H1 (cell line): ENCODE measurements around the gene KLF6. TPM values are rescaled to one million over a fixed set of nuclear protein-coding genes. Genes with fewer than 3 reads are reported as not detected.

Experiments used
- BCL11A ChIP-seq, 2 experiments: IDR thresholded peaks; one replicate each; pipeline ENCODE4 v1.6.1; 2011; ENCODE audit warnings: low read depth in 2 of 2, low read length in 2 of 2, mild to moderate bottlenecking in 2 of 2
- HDAC2 ChIP-seq, 2 experiments: fragments of 300-600 bp in 1 of 2; sonication (generic) in 1 of 2; IDR thresholded peaks; 2 replicates each; pipeline ENCODE4 v1.6.1; 2011 to 2012; ENCODE audit warnings: low read depth in 2 of 2, low read length in 2 of 2, mild to moderate bottlenecking in 2 of 2, moderate library complexity in 2 of 2, borderline replicate concordance in 1 of 2, inconsistent platforms in 1 of 2
- KDM1A ChIP-seq: fragments of 200-600, 300-600 bp; sonication (generic); IDR thresholded peaks from 2 replicates; pipeline ENCODE4 v1.7.1; 2016; ENCODE audit warnings: mild to moderate bottlenecking, low read length, borderline replicate concordance
- KDM4A ChIP-seq: IDR thresholded peaks from one replicate; pipeline ENCODE4 v1.7.1; 2012; ENCODE audit warnings: low read depth, mild to moderate bottlenecking, moderate library complexity, low read length, inconsistent platforms; ENCODE audit not compliant: severe bottlenecking
- RAD21 ChIP-seq, 2 experiments: IDR thresholded peaks in 1 of 2; conservative IDR thresholded peaks in 1 of 2; 2 replicates each; pipeline ENCODE4 v1.6.1; 2011; ENCODE audit warnings: low read depth in 2 of 2, low read length in 2 of 2, improper control_type of control experiment in 1 of 2, inconsistent platforms in 1 of 2, mild to moderate bottlenecking in 1 of 2, moderate library complexity in 1 of 2
- SAP30 ChIP-seq: fragments of 300-600 bp; sonication (generic); IDR thresholded peaks from 2 replicates; pipeline ENCODE4 v1.7.1; 2012; ENCODE audit warnings: low read length, moderate library complexity, mild to moderate bottlenecking, inconsistent platforms; ENCODE audit not compliant: insufficient read depth, insufficient replicate concordance
- SIRT6 ChIP-seq: IDR thresholded peaks from one replicate; pipeline ENCODE4 v1.7.1; 2012; ENCODE audit warnings: low read length, inconsistent platforms
- SIX5 ChIP-seq: IDR thresholded peaks from 2 replicates; pipeline ENCODE4 v1.6.1; 2011; ENCODE audit warnings: mild to moderate bottlenecking, low read depth, low read length
- TAF1 ChIP-seq: IDR thresholded peaks from 2 replicates; pipeline ENCODE4 v1.6.1; 2011; ENCODE audit warnings: mild to moderate bottlenecking, low read depth, low read length
- TCF12 ChIP-seq: IDR thresholded peaks from 2 replicates; pipeline ENCODE4 v1.6.1; 2011; ENCODE audit warnings: low read depth, mild to moderate bottlenecking, low read length
- ZNF274 ChIP-seq: IDR thresholded peaks from 2 replicates; pipeline ENCODE4 v1.7.0; 2012; ENCODE audit warnings: low read length, borderline replicate concordance; ENCODE audit errors: extremely low read depth
- polyA plus RNA-seq, 7 experiments: library from polyadenylated mRNA; depleted of rRNA in 3 of 7; stranded (reverse) in 5 of 7; unstranded in 2 of 7; fragments of >200 nt in 5 of 7; fragments of 200-250 nt in 2 of 7; gene quantifications; 1 replicate in 5 of 7; 2 replicates in 1 of 7; 4 replicates in 1 of 7; pipeline versions ENCODE4 v1.2.1 to v1.2.3, GENCODE V29; 2011 to 2013; ENCODE audit warnings: missing spikeins in 2 of 7, mixed read lengths in 2 of 7
- total RNA-seq: library from RNA; stranded (reverse); fragmentation: NEBNext Ultra II Directional; extraction: Animal tissue kit (Norgen Biotek cat#: 25700); gene quantifications from 2 replicates; pipeline ENCODE4 v1.2.1, GENCODE V29; 2021

Gene KLF6
- total and polyA plus RNA-seq, 2 of the 8 experiments (the other 6 are each of a cell fraction or from before 2014, with no cell fraction given), result 5.7 to 19.5 TPM

DNA sequence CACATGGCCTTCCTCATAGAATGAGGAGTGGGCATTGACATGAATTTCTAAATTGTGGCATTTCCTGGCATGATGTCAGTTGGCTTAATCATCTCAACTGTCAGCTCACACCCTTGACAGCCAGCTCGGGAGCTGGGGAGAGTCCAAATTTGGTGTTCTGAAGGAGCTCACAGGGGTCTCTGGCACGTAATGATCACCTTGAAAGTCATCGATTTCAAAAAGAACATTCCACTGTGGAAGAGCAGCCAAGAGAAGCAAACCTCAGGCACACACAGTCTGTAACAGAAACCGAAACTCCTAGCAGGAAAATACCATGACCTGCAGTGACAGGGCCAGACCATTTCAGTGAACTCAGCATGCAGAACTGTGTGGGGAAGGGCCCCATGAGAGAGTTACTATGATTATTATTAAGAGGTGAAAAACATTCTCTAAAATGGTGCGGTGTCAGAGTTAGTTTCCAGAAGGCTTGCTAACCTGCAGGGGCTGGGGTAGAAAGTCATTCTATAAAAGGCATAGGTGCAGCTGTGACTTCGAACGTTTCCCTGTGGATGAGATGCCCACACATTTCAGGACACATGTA lies 26.4 kb upstream of the KLF6 start (continued):
- no peak for TF ChIP-seq HDAC2 (IDR thresholded peaks at IDR 0.05; ENCODE audit: borderline replicate concordance in 1 of 2, low read depth in 2 of 2, low read length in 2 of 2)
- TF ChIP-seq SAP30, result no peak
- TF ChIP-seq ZNF274, result no peak
- TF ChIP-seq KDM4A, result no peak
- no peak for TF ChIP-seq SIX5
- no peak for TF ChIP-seq BCL11A (IDR thresholded peaks at IDR 0.05; ENCODE audit: low read depth in 2 of 2, low read length in 2 of 2)
- TF ChIP-seq SIRT6, result no peak
- no peak for TF ChIP-seq TCF12
- no peak for TF ChIP-seq KDM1A
- TF ChIP-seq RAD21 (IDR thresholded peaks at IDR 0.05 in 1 of 2, conservative IDR thresholded peaks at IDR 0.05 in 1 of 2; ENCODE audit: low read depth in 2 of 2, low read length in 2 of 2), result no peak
- TF ChIP-seq TAF1, result no peak
